ENCODE results near the gene RABL6. TPM values are rescaled to one million over a fixed set of nuclear protein-coding genes. Genes with fewer than 3 reads are reported as not detected.
"Not testable (repeated sequence)": the region's sequence is repeated elsewhere in the genome, so short reads cannot be mapped to it uniquely, and the experiment has no call there.

RABL6 gene
- total RNA-seq, 2 experiments from 2014 or later, result 46.4 to 48.5 TPM

DNA sequence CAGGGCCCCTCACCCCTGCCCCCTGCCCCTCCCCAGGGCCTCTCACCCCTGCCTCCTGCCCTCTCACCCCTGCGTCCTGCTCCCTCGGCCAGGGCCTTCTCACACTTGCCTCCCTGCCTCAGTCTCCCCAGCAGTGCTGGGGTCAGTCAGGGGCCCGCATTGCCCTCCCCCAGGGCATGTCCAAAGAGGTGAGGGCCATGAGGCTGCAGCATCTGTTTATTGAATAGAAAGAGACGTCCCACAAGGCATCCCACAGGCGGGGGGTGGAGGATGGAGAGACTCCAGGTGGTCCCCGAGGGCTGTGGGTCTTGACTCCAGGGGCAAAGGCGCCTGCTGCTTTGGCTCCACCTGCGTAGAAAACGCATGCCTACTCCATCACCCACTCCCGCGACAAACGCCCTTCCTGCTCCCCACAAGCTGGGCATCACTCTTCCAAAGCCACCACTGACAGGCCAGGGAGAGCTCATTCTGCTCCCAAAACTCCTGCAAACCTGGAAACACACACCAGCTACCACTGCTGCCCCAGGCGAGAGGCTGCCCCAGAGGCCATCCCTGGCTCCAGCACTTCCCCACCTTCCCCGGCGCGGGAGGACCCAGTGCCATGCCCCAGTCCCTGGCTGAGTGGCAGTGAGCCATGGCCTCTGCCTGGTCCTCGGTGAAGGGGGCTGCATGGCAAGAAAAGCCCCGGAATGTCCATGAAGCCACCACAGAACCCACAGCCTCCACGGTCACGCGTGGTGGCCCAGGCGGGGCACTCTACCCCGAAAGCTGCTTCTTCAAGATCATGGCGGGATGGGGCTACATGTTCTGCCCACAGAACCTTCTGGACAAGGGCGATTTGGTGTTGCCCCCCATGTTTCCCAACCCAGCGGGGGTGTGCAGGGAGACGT, 48.1 kb upstream of the RABL6 start:
- H3K9me3 ChIP-seq (ENCODE audit: control insufficient read depth in 1 of 2, insufficient read depth in 1 of 2, low read length in 2 of 2), result peaks cover 0 to 33% of the 10 kb centered on the region in 2 experiments
- H3K36me3 ChIP-seq (ENCODE audit: insufficient read depth, low read length), result no peaks in the 10 kb centered on the region
- peak in 1 of 14 experiments; percentile 16 for DNase-seq
- CTCF ChIA-PET, result no interaction called here
- no peak overlapping the region for H3K4me3 ChIP-seq (ENCODE audit: low read length)
- POLR2A ChIA-PET, result no interaction called here
- no peak overlapping the region for H3K27ac Mint-ChIP-seq
- no peak overlapping the region for H3K4me3 Mint-ChIP-seq
- no peaks in the 10 kb centered on the region for H3K4me1 Mint-ChIP-seq (ENCODE audit: low read depth)
- no peaks in the 10 kb centered on the region for H3K36me3 Mint-ChIP-seq (ENCODE audit: low read depth)
- ATAC-seq (ENCODE audit: poor library complexity), result no peak
- intact Hi-C loops (cut with DNase I, micrococcal nuclease), result no loop called here
- H3K27ac ChIP-seq (ENCODE audit: low read depth in 1 of 2, low read length in 2 of 2), result no peak overlapping the region
- H3K27me3 ChIP-seq (ENCODE audit: control insufficient read depth in 1 of 2, insufficient read depth in 2 of 2, low read length in 2 of 2), result peaks cover 3 to 8% of the 10 kb centered on the region in 2 experiments
- TF ChIP-seq, protein P1, sequence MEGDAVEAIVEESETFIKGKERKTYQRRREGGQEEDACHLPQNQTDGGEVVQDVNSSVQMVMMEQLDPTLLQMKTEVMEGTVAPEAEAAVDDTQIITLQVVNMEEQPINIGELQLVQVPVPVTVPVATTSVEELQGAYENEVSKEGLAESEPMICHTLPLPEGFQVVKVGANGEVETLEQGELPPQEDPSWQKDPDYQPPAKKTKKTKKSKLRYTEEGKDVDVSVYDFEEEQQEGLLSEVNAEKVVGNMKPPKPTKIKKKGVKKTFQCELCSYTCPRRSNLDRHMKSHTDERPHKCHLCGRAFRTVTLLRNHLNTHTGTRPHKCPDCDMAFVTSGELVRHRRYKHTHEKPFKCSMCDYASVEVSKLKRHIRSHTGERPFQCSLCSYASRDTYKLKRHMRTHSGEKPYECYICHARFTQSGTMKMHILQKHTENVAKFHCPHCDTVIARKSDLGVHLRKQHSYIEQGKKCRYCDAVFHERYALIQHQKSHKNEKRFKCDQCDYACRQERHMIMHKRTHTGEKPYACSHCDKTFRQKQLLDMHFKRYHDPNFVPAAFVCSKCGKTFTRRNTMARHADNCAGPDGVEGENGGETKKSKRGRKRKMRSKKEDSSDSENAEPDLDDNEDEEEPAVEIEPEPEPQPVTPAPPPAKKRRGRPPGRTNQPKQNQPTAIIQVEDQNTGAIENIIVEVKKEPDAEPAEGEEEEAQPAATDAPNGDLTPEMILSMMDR (IDR thresholded peaks at IDR 0.05), result no peak
- no peaks in the 10 kb centered on the region for H3K4me1 ChIP-seq (ENCODE audit: insufficient read depth, low read length)
- H3K27me3 Mint-ChIP-seq, result peaks cover 22% of the 10 kb centered on the region
- no peaks in the 10 kb centered on the region for H3K9me3 Mint-ChIP-seq

DNA sequence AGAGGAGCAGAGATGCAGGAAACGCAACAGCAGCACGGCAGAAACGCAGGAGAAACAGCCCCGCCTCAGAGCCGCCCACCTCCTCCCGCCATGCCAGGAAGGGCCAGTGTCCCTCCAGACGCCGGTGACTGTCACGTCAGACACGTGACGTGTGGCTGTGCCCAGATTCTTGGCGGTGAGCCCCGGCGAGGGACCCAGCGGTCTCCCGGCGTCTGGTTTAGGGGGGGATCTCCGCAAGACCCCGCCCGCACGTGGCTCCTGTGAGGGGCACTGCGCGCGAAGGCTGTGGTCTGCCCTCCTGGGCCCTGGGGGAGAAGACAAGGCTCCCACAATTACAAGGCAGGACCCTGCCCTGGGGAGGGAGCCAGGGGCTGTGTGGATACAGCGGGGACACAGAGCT, 47.3 kb upstream of the RABL6 start:
- Histone ChIP-seq H3K36me3 (ENCODE audit: insufficient read depth, low read length) (no peaks in the 10 kb centered on the region), H3K9me3 (ENCODE audit: control insufficient read depth in 1 of 2, insufficient read depth in 1 of 2, low read length in 2 of 2) (peaks cover 0 to 26% of the 10 kb centered on the region in 2 experiments), H3K4me1 (ENCODE audit: insufficient read depth, low read length) (peaks cover 2% of the 10 kb centered on the region), H3K27me3 (ENCODE audit: control insufficient read depth in 1 of 2, insufficient read depth in 2 of 2, low read length in 2 of 2) (peaks cover 3 to 8% of the 10 kb centered on the region in 2 experiments), H3K27ac (ENCODE audit: low read depth in 1 of 2, low read length in 2 of 2) (no peak overlapping the region), H3K4me3 (ENCODE audit: low read length) (no peak overlapping the region)
- ChIA-PET CTCF (no interaction called here), POLR2A (no interaction called here)
- H3K27me3 Mint-ChIP-seq, result peaks cover 20% of the 10 kb centered on the region
- H3K27ac Mint-ChIP-seq, result no peak overlapping the region
- TF ChIP-seq, protein P1 (IDR thresholded peaks at IDR 0.05), result no peak
- H3K9me3 Mint-ChIP-seq, result no peaks in the 10 kb centered on the region
- DNase-seq (no peak), ATAC-seq (ENCODE audit: poor library complexity) (no peak)
- intact Hi-C loops (cut with DNase I, micrococcal nuclease), result no loop called here
- H3K36me3 Mint-ChIP-seq (ENCODE audit: low read depth), result no peaks in the 10 kb centered on the region
- H3K4me1 Mint-ChIP-seq (ENCODE audit: low read depth), result no peaks in the 10 kb centered on the region
- H3K4me3 Mint-ChIP-seq, result no peak overlapping the region

DNA sequence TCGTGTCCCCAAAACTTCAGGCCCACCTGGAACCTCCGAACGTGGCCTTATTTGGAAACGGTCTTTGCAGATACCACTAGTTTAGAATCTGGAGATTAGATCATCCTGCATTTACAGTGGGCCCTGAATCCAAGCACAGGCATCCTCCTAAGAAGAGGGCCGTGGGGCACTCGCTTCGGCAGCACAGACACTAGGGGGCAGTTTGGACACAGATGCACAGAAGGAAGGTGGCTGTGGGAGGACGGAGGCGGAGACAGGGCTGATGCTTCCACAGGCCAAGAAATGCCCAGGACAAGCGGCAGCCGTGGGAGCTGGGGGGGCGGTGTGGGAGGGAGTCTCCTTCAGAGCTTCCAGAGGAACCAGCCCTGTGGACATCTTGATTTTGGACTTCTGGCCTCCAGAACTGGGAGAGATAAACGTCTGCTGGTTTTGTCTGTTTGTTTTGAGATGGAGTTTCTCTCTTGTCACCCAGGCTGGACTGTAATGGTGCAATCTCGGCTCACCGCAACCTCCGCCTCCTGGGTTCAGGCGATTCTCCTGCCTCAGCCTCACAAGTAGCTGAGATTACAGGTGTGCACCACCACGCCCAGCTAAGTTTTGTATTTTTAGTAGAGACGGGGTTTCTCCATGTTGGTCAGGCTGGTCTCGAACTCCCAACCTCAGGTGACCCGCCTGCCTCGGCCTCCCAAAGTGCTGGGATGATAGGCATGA, 46.8 kb upstream of the RABL6 start:
- H3K4me1 ChIP-seq (ENCODE audit: insufficient read depth, low read length); H3K36me3 Mint-ChIP-seq (ENCODE audit: low read depth); ATAC-seq (ENCODE audit: poor library complexity); H3K36me3 ChIP-seq (ENCODE audit: insufficient read depth, low read length); H3K27ac Mint-ChIP-seq; H3K4me3 ChIP-seq (ENCODE audit: low read length); H3K4me3 Mint-ChIP-seq; POLR2A ChIA-PET; H3K9me3 Mint-ChIP-seq; H3K27me3 ChIP-seq (ENCODE audit: control insufficient read depth in 1 of 2, insufficient read depth in 2 of 2, low read length in 2 of 2); intact Hi-C loops (cut with DNase I, micrococcal nuclease); CTCF ChIA-PET; H3K4me1 Mint-ChIP-seq (ENCODE audit: low read depth); H3K27ac ChIP-seq (ENCODE audit: low read depth in 1 of 2, low read length in 2 of 2): not testable (repeated sequence)
- H3K9me3 ChIP-seq (ENCODE audit: control insufficient read depth in 1 of 2, insufficient read depth in 1 of 2, low read length in 2 of 2), result peaks cover 0 to 20% of the 10 kb centered on the region in 2 experiments
- H3K27me3 Mint-ChIP-seq, result peaks cover 17% of the 10 kb centered on the region
- DNase-seq, result peak in 4 of 14 experiments; percentile 9 to 46 (median 28)

Measured in CD4-positive, alpha-beta T cell (primary cell).